HG03025 (cell line): ENCODE data around the gene GART.
A peak's percentile ranks its signal among the peaks of the same experiment; 100 is the strongest.

Experiments used
- ATAC-seq: cut with Tn5 transposase; IDR thresholded peaks from one replicate; pipeline ENCODE4 v1.9.1; 2021; ENCODE audit warnings: mild to moderate bottlenecking, moderate library complexity; ENCODE audit not compliant: unreplicated experiment, low FRiP score

GART gene

GRCh38 chr21:33554236-33554981 lies 12.5 kb upstream of the GART start:
- ATAC-seq: no peak

- no peak for ATAC-seq
Observed at GRCh38 chr21:33552999-33553598, 11.2 kb upstream of the GART start.

GRCh38 chr21:33552093-33552998 lies 10.4 kb upstream of the GART start:
- ATAC-seq: no peak

GRCh38 chr21:33551664-33552063 lies 9.7 kb upstream of the GART start:
- ATAC-seq: no peak

GRCh38 chr21:33550772-33551660 lies 9.1 kb upstream of the GART start:
- no peak for ATAC-seq

GRCh38 chr21:33549848-33550771 lies 8.2 kb upstream of the GART start:
- ATAC-seq: no peak

GRCh38 chr21:33546086-33546485 lies 4.2 kb upstream of the GART start:
- no peak for ATAC-seq

- no peak for ATAC-seq
Observed at GRCh38 chr21:33544451-33545195, 2.7 kb upstream of the GART start.

GRCh38 chr21:33543505-33544129 lies 1.7 kb upstream of the GART start:
- ATAC-seq: peak; percentile 2

GRCh38 chr21:33542640-33543504 lies 955 bp upstream of the GART start, which contains the start of gene SON:
Gene SON (plus strand): TSS chr21:33543038. CDS start chr21:33543093, 55 bp downstream.
- peak; percentile 94 for ATAC-seq

- no peak for ATAC-seq
Observed at GRCh38 chr21:33541105-33541711, 709 bp downstream of the GART start.

GRCh38 chr21:33540711-33541104 lies 1.2 kb downstream of the GART start:
- no peak for ATAC-seq

- no peak for ATAC-seq
Observed at GRCh38 chr21:33539616-33540015, 2.3 kb downstream of the GART start.

- no peak for ATAC-seq
Observed at GRCh38 chr21:33537212-33537611, 4.7 kb downstream of the GART start.

- no peak for ATAC-seq
Observed at GRCh38 chr21:33531007-33531406, 10.9 kb downstream of the GART start.

- ATAC-seq: no peak
Observed at GRCh38 chr21:33522953-33523349, 19.0 kb downstream of the GART start.
